Natural killer cell treated with Interleukin-12 subunit alpha and Interleukin-12 subunit beta and Interleukin-15 and Interleukin-18, amount 100 ng/mL, for 72 hours (primary cell): Measurements from ENCODE around the gene KDM8. TPM values are rescaled to one million over a fixed set of nuclear protein-coding genes. Genes with fewer than 3 reads are reported as not detected.
"Not testable (repeated sequence)": the region's sequence is repeated elsewhere in the genome, so short reads cannot be mapped to it uniquely, and the experiment has no call there.

Experiments used
- ATAC-seq, 2 donors: fragments of 150-1000 bp; cut with Tn5 transposase in 1 of 2; sonication (Bioruptor Pico), chemical (Tn5 transposase) in 1 of 2; 2 replicates each; pipeline ENCODE4 v1.10.0; 2021
- DNase-seq: peaks from one replicate; pipeline ENCODE4 v3.0.0; 2022; ENCODE audit warnings: low spot score
- H3K27ac Mint-ChIP-seq, 2 donors: 1 replicate in 1 of 2; 2 replicates in 1 of 2; pipeline ENCODE4 v1.8.0; 2022; ENCODE audit warnings: mixed read lengths in 2 of 2, mild to moderate bottlenecking in 1 of 2, moderate library complexity in 1 of 2
- H3K27me3 Mint-ChIP-seq, 2 donors: 1 replicate in 1 of 2; 2 replicates in 1 of 2; pipeline ENCODE4 v1.8.0; 2022; ENCODE audit warnings: mixed read lengths in 2 of 2
- H3K36me3 Mint-ChIP-seq: one replicate; pipeline ENCODE4 v1.8.0; 2022; ENCODE audit warnings: mixed read lengths
- H3K4me1 Mint-ChIP-seq, 2 donors: 1 replicate in 1 of 2; 2 replicates in 1 of 2; pipeline ENCODE4 v1.8.0; 2022; ENCODE audit warnings: low read depth in 2 of 2, mixed read lengths in 2 of 2, mild to moderate bottlenecking in 1 of 2
- H3K4me3 Mint-ChIP-seq: one replicate; pipeline ENCODE4 v1.8.0; 2022; ENCODE audit warnings: mixed read lengths
- H3K9me3 Mint-ChIP-seq: 2 replicates; pipeline ENCODE4 v1.8.0; 2022; ENCODE audit warnings: mixed read lengths
- total RNA-seq, 2 donors: library from RNA; stranded (reverse); gene quantifications; one replicate each; pipeline ENCODE4 v1.2.3, GENCODE V29; 2022

KDM8 gene
- total RNA-seq, 2 donors from 2014 or later = 7.3 to 12.0 TPM

- H3K27me3 Mint-ChIP-seq = no peaks in the 10 kb centered on the region
- H3K9me3 Mint-ChIP-seq = peaks cover 3% of the 10 kb centered on the region
- peaks cover 37 to 44% of the 10 kb centered on the region in 2 donors for H3K4me1 Mint-ChIP-seq
- ATAC-seq (no peak), DNase-seq (no peak)
- no peak overlapping the region for H3K27ac Mint-ChIP-seq
- no peak overlapping the region for H3K4me3 Mint-ChIP-seq
- no peaks in the 10 kb centered on the region for H3K36me3 Mint-ChIP-seq
Observed at GRCh38 chr16:27198451-27199234, 4.7 kb upstream of the KDM8 start.

- H3K9me3 Mint-ChIP-seq = peaks cover 3% of the 10 kb centered on the region
- ATAC-seq (no peak), DNase-seq (no peak)
- H3K27me3 Mint-ChIP-seq = no peaks in the 10 kb centered on the region
- peak overlapping the region in 1 of 2 donors; percentile 74 for H3K27ac Mint-ChIP-seq
- H3K4me3 Mint-ChIP-seq = peak overlapping the region; percentile 60
- H3K36me3 Mint-ChIP-seq = no peaks in the 10 kb centered on the region
- peaks cover 42 to 49% of the 10 kb centered on the region in 2 donors for H3K4me1 Mint-ChIP-seq
Observed at GRCh38 chr16:27199235-27199586, 4.1 kb upstream of the KDM8 start.

GRCh38 chr16:27199736-27200135, 3.6 kb upstream of the KDM8 start:
- ATAC-seq = no peak
- H3K36me3 Mint-ChIP-seq = no peaks in the 10 kb centered on the region
- peak overlapping the region; percentile 60 for H3K4me3 Mint-ChIP-seq
- peaks cover 46 to 52% of the 10 kb centered on the region in 2 donors for H3K4me1 Mint-ChIP-seq
- peak overlapping the region; percentile 74 to 88 for H3K27ac Mint-ChIP-seq
- H3K9me3 Mint-ChIP-seq = peaks cover 3% of the 10 kb centered on the region
- no peaks in the 10 kb centered on the region for H3K27me3 Mint-ChIP-seq
- DNase-seq = no peak

- Mint-ChIP-seq H3K27ac (peak overlapping the region; percentile 74 to 88), H3K4me3 (peak overlapping the region; percentile 60), H3K4me1 (peaks cover 46 to 52% of the 10 kb centered on the region in 2 donors)
- DNase-seq, H3K9me3 Mint-ChIP-seq, H3K36me3 Mint-ChIP-seq, H3K27me3 Mint-ChIP-seq, ATAC-seq: not testable (repeated sequence)
Observed at GRCh38 chr16:27200914-27201313, 2.4 kb upstream of the KDM8 start.

- H3K4me1 Mint-ChIP-seq = peaks cover 45 to 49% of the 10 kb centered on the region in 2 donors
- peak; percentile 88 to 90 for ATAC-seq
- H3K36me3 Mint-ChIP-seq = no peaks in the 10 kb centered on the region
- peak overlapping the region; percentile 90 for H3K4me3 Mint-ChIP-seq
- no peaks in the 10 kb centered on the region for H3K27me3 Mint-ChIP-seq
- DNase-seq = peak; percentile 92
- peak overlapping the region; percentile 95 to 96 for H3K27ac Mint-ChIP-seq
- H3K9me3 Mint-ChIP-seq = peaks cover 3% of the 10 kb centered on the region
Observed at GRCh38 chr16:27202923-27203506, 311 bp upstream of the KDM8 start.

- H3K27me3 Mint-ChIP-seq = no peaks in the 10 kb centered on the region
- DNase-seq (no peak), ATAC-seq (no peak)
- peaks cover 35 to 44% of the 10 kb centered on the region in 2 donors for H3K4me1 Mint-ChIP-seq
- peak overlapping the region; percentile 90 for H3K4me3 Mint-ChIP-seq
- H3K9me3 Mint-ChIP-seq = peaks cover 3% of the 10 kb centered on the region
- no peaks in the 10 kb centered on the region for H3K36me3 Mint-ChIP-seq
- peak overlapping the region; percentile 95 to 96 for H3K27ac Mint-ChIP-seq
Observed at GRCh38 chr16:27204312-27204915, 1.1 kb downstream of the KDM8 start.

GRCh38 chr16:27205423-27206065, 2.2 kb downstream of the KDM8 start:
- no peaks in the 10 kb centered on the region for H3K36me3 Mint-ChIP-seq
- no peak for DNase-seq
- H3K4me1 Mint-ChIP-seq = peaks cover 23 to 33% of the 10 kb centered on the region in 2 donors
- H3K27ac Mint-ChIP-seq = no peak overlapping the region
- H3K27me3 Mint-ChIP-seq = no peaks in the 10 kb centered on the region
- H3K4me3 Mint-ChIP-seq = no peak overlapping the region
- H3K9me3 Mint-ChIP-seq = peaks cover 3% of the 10 kb centered on the region
- ATAC-seq = no peak

- not testable (repeated sequence) for H3K4me3 Mint-ChIP-seq, DNase-seq, H3K27ac Mint-ChIP-seq, H3K9me3 Mint-ChIP-seq, ATAC-seq, H3K27me3 Mint-ChIP-seq, H3K36me3 Mint-ChIP-seq
- peaks cover 18 to 22% of the 10 kb centered on the region in 2 donors for H3K4me1 Mint-ChIP-seq
Observed at GRCh38 chr16:27207121-27207520, 3.8 kb downstream of the KDM8 start.

- ATAC-seq (no peak), DNase-seq (no peak)
- Mint-ChIP-seq H3K4me3 (no peak overlapping the region), H3K27me3 (no peaks in the 10 kb centered on the region), H3K4me1 (peaks cover 12 to 13% of the 10 kb centered on the region in 2 donors), H3K36me3 (no peaks in the 10 kb centered on the region), H3K9me3 (no peaks in the 10 kb centered on the region), H3K27ac (no peak overlapping the region)
Observed at GRCh38 chr16:27208081-27208680, 4.9 kb downstream of the KDM8 start.

- no peak overlapping the region for H3K27ac Mint-ChIP-seq
- DNase-seq (no peak), ATAC-seq (no peak)
- no peaks in the 10 kb centered on the region for H3K27me3 Mint-ChIP-seq
- H3K36me3 Mint-ChIP-seq = no peaks in the 10 kb centered on the region
- no peaks in the 10 kb centered on the region for H3K9me3 Mint-ChIP-seq
- peaks cover 6 to 8% of the 10 kb centered on the region in 2 donors for H3K4me1 Mint-ChIP-seq
- no peak overlapping the region for H3K4me3 Mint-ChIP-seq
Observed at GRCh38 chr16:27208796-27209195, 5.5 kb downstream of the KDM8 start.

GRCh38 chr16:27209591-27209990, 6.3 kb downstream of the KDM8 start:
- H3K27me3 Mint-ChIP-seq = no peaks in the 10 kb centered on the region
- no peak overlapping the region for H3K4me3 Mint-ChIP-seq
- DNase-seq = no peak
- no peak for ATAC-seq
- no peak overlapping the region for H3K27ac Mint-ChIP-seq
- peaks cover 0 to under 1% of the 10 kb centered on the region in 2 donors for H3K4me1 Mint-ChIP-seq
- no peaks in the 10 kb centered on the region for H3K36me3 Mint-ChIP-seq
- H3K9me3 Mint-ChIP-seq = no peaks in the 10 kb centered on the region

- no peak overlapping the region for H3K4me3 Mint-ChIP-seq
- H3K4me1 Mint-ChIP-seq = no peaks in the 10 kb centered on the region
- H3K27me3 Mint-ChIP-seq = no peaks in the 10 kb centered on the region
- ATAC-seq (peak in 1 of 2 donors; percentile 18), DNase-seq (no peak)
- H3K36me3 Mint-ChIP-seq = no peaks in the 10 kb centered on the region
- H3K27ac Mint-ChIP-seq = no peak overlapping the region
- no peaks in the 10 kb centered on the region for H3K9me3 Mint-ChIP-seq
Observed at GRCh38 chr16:27210174-27210573, 6.8 kb downstream of the KDM8 start.

GRCh38 chr16:27211026-27211425, 7.7 kb downstream of the KDM8 start:
- Mint-ChIP-seq H3K36me3 (no peaks in the 10 kb centered on the region), H3K27ac (no peak overlapping the region), H3K4me1 (no peaks in the 10 kb centered on the region), H3K9me3 (no peaks in the 10 kb centered on the region), H3K4me3 (no peak overlapping the region), H3K27me3 (no peaks in the 10 kb centered on the region)
- DNase-seq = no peak
- ATAC-seq = peak in 1 of 2 donors; percentile 6
